GM18502 (cell line): ENCODE measurements around the gene WDR59.
A peak's percentile ranks its signal among the peaks of the same experiment; 100 is the strongest.
"Not testable (repeated sequence)": the region's sequence is repeated elsewhere in the genome, so short reads cannot be mapped to it uniquely, and the experiment has no call there.

Experiments used
- ATAC-seq: cut with Tn5 transposase; IDR thresholded peaks from one replicate; pipeline ENCODE4 v1.9.1; 2021; ENCODE audit warnings: mild to moderate bottlenecking; ENCODE audit not compliant: unreplicated experiment, poor library complexity

Gene WDR59

GRCh38 chr16:74868501-74868900 lies 116.4 kb downstream of the WDR59 start:
- no peak for ATAC-seq

- ATAC-seq: no peak
Measured at GRCh38 chr16:74868035-74868434, 116.9 kb downstream of the WDR59 start.

GRCh38 chr16:74867281-74867849 lies 117.6 kb downstream of the WDR59 start:
- ATAC-seq: no peak

- ATAC-seq: no peak
Measured at GRCh38 chr16:74865922-74866598, 118.9 kb downstream of the WDR59 start.

- ATAC-seq: peak; percentile 77
Measured at GRCh38 chr16:74862743-74863244, 122.1 kb downstream of the WDR59 start.

- ATAC-seq: no peak
Measured at GRCh38 chr16:74852500-74852875, 132.4 kb downstream of the WDR59 start.

GRCh38 chr16:74850027-74850426 lies 134.9 kb downstream of the WDR59 start:
- ATAC-seq: no peak

GRCh38 chr16:74847202-74847601 lies 137.7 kb downstream of the WDR59 start:
- no peak for ATAC-seq

GRCh38 chr16:74846714-74847113 lies 138.2 kb downstream of the WDR59 start:
- no peak for ATAC-seq

- no peak for ATAC-seq
Measured at GRCh38 chr16:74844041-74844980, 140.6 kb downstream of the WDR59 start.

GRCh38 chr16:74843381-74844035 lies 141.4 kb downstream of the WDR59 start:
- ATAC-seq: not testable (repeated sequence)

- no peak for ATAC-seq
Measured at GRCh38 chr16:74842413-74842812, 142.5 kb downstream of the WDR59 start.

GRCh38 chr16:74841904-74842303 lies 143.0 kb downstream of the WDR59 start:
- ATAC-seq: no peak

- no peak for ATAC-seq
Measured at GRCh38 chr16:74841469-74841868, 143.5 kb downstream of the WDR59 start.

GRCh38 chr16:74837056-74837455 lies 147.9 kb downstream of the WDR59 start:
- no peak for ATAC-seq

GRCh38 chr16:74836111-74836671 lies 148.7 kb downstream of the WDR59 start:
- ATAC-seq: no peak

GRCh38 chr16:74832228-74832627 lies 152.7 kb downstream of the WDR59 start:
- no peak for ATAC-seq

- no peak for ATAC-seq
Measured at GRCh38 chr16:74831467-74831866, 153.5 kb downstream of the WDR59 start.

GRCh38 chr16:74830648-74831047 lies 154.3 kb downstream of the WDR59 start:
- ATAC-seq: no peak

GRCh38 chr16:74829637-74830036 lies 155.3 kb downstream of the WDR59 start:
- no peak for ATAC-seq
